ENCODE measurements around the gene MARVELD3.

GRCh38 chr16:71585318-71585703, 40.7 kb upstream of the MARVELD3 start:
- TF ChIP-seq CTCF (IDR thresholded peaks at IDR 0.05; ENCODE audit: low read length): no peak
- TF ChIP-seq EZH2 (IDR thresholded peaks at IDR 0.05; ENCODE audit: borderline replicate concordance, low read length): no peak
